ENCODE data around the gene SP2.

- TF ChIP-seq CTCF (IDR thresholded peaks at IDR 0.05) (no peak), POLR2A (IDR thresholded peaks at IDR 0.05) (no peak)
These were observed 18.4 kb downstream of the SP2 start for GRCh38 chr17:47914306-47914948.
